Activated CD8-positive, alpha-beta memory T cell treated with anti-CD3 and anti-CD28 coated beads for 24 hours (primary cell): ENCODE data around the gene UQCC2.
A peak's percentile ranks its signal among the peaks of the same experiment; 100 is the strongest.

ENCODE experiments used
- DNase-seq: peaks from one replicate; pipeline ENCODE4 v3.0.0-alpha.2; 2020

Gene UQCC2

GRCh38 chr6:33711140-33712129 is at the start of gene UQCC2:
TSS of gene UQCC2 (minus strand) at chr6:33711700. CDS start at chr6:33711686, 14 bp downstream.
- peak; percentile 99 for DNase-seq

- DNase-seq = no peak
Measured at GRCh38 chr6:33759887-33760629, 48.6 kb upstream of the UQCC2 start.

- no peak for DNase-seq
Measured at GRCh38 chr6:33758815-33759216, 47.3 kb upstream of the UQCC2 start.

GRCh38 chr6:33757906-33758305 is 46.4 kb upstream of the UQCC2 start:
- no peak for DNase-seq

GRCh38 chr6:33757113-33757512 is 45.6 kb upstream of the UQCC2 start:
- DNase-seq = no peak

DNA sequence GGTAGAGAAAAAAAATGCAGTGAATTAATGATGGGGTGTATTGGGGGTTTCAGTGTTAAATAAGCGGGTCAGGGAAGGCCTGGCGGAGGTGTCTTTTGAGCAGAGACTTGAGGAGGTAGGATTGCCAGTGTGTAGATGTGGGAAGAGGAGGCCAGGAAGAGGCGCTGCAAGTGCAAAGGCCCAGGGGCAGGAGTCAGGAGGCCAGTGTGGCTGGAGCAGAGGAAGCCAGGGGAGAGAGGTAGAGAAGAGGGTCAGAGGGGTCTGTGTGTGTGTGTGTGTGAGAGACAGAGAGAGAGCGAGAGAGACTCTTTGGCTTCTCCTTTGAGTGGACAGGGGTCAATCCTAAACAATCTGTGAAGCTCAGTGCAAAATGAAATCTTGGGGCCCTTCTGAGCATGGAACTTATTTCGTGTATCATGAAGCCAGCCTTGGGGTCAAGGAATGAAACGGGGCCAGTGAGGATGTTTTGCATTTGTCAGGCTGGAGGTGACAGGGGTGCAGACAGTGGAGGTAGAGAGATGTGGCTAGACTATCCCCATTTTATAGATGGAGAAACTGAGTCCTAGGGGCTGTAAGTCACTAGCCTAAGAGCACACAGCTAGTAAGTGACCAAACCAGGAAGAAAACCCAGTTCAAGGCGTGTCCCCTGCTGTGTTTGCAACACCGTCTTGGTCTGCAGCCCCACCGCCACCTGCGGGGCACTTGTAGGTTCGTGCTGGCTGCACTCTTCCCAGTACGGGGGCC is 44.9 kb upstream of the UQCC2 start:
- no peak for DNase-seq

DNA sequence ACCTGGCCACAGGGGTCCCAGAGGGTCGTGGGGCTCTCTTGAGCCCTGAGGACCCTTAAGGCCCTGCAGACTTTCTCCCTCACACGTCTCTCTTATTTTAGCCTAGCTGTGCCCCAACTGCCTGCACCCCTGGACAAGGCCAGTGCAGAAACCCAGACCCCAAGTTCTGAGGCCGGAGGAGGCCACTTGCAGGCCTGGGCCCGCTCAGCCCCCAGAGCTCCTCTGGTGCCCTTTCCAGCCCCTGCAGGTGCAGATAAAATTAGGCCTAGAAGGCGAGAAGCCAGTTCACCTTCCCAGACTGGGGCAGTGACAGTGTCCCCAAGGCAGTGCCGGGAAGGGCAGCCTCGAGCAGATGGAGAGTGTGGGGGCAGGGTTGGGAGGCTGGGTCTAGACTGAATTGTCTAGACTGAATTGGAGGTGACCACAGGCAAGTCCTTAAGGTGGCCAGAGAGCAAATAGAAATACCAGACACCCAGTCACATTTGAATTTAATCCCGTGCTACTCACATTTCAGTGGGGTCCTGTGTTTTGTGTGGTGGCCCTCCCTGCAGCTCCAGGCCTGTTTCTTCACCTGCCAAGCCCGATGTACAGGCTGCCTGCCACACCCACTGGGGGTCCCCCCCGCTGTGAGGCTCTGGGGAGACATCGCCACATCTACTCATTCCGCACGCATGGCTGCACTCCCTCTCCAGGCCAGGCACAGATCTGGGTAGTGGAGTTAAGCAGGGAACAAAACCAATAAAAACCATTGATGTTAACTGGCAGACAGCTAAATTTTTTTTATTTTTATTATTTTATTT is 43.8 kb upstream of the UQCC2 start:
- DNase-seq = no peak

DNA sequence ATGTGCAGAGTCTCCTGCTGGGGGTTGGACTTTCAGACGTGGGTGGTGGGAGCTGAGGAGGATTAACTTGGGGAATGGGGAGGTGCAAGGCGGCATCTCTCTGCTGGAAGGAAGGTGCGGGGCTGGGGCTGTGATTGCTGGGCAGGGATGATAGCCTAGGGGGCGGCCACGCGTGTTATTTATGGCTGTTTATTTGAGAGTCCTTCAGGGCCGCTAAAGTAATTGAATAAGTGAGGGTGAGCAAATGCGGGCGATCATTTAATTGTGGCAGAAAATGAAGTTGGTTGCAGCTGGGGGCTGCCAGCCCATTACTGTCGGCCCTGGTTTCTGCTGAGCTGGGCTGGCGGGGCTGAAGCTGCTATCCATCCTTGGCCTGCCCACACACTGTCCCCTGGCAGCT is 42.7 kb upstream of the UQCC2 start:
- DNase-seq = no peak

GRCh38 chr6:33752646-33753015 is 41.1 kb upstream of the UQCC2 start:
- no peak for DNase-seq

- DNase-seq = no peak
Measured at GRCh38 chr6:33751771-33752645, 40.5 kb upstream of the UQCC2 start.

GRCh38 chr6:33750244-33750991 is 38.9 kb upstream of the UQCC2 start:
- no peak for DNase-seq

DNA sequence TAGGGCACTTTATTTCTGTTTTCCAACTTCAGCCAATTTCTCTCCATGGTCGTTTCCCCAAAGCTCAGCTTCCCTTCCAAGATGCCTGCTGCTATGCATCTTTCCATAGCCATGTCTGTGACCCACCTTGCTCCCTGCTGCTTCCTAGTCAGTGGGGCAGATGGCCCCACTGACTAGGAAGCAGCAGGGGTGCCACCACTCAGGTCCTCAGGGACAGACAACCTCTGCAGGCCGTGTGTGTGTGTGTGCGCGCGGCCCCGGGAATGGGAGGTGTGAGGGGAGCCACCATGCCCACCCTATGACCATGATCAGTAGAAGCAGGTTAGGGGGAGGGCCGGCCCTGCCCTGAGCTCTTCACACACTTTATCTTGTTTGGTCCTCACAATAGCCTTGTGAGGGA is 37.9 kb upstream of the UQCC2 start:
- no peak for DNase-seq

GRCh38 chr6:33748841-33749240 is 37.3 kb upstream of the UQCC2 start:
- DNase-seq = no peak

DNA sequence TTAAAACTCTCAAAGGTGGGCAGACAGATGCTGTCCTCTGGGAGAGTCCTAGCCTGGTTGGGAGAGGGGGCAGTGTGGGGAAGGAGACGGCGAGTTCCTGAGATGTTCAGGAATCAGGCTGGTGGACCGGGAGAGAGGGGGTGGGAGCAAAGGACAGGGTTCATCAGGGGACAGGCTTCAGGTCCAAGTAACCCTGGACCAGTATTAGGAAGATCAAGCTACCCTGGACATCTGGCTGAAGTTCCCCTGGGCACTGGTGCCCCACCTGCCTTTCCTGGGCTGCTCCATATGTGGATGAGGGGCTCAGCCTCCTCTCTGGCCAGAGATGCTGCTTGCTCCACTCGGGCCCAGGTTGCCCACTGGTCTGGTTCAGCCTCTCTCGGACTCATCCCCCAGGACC is 36.3 kb upstream of the UQCC2 start:
- DNase-seq = no peak

GRCh38 chr6:33746651-33747100 is 35.2 kb upstream of the UQCC2 start, which contains the start of gene IP6K3:
TSS of gene IP6K3 (minus strand) at chr6:33746905. CDS start at chr6:33735476, 11,429 bp downstream.
- no peak for DNase-seq

DNA sequence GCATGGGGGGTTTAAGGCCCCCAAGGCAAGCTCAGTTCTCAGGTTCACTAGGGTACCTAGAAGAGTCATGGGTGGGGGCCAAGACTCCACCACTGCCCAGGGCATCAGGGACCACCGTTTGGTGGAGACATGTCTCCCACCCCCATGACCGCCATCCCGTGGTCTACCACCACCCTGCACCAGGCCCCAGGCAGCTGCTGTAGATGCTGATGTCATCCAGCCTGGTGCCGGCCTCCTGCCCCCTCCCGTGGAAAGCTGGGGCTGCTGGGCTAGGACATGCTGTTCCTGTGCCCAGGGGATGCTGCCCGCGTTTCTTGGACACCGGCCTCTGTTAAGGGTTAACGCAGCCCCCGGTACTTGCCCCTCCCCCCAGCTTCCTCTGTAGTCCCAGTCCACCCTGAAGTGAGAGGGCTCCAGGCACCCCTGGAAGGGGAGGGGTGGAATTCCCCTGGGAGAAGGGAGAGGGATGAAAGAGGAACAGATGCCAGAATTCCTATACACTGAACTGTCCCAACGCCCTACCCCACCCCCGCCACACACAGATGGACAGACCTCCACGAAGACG is 34.6 kb upstream of the UQCC2 start:
- DNase-seq = no peak

DNA sequence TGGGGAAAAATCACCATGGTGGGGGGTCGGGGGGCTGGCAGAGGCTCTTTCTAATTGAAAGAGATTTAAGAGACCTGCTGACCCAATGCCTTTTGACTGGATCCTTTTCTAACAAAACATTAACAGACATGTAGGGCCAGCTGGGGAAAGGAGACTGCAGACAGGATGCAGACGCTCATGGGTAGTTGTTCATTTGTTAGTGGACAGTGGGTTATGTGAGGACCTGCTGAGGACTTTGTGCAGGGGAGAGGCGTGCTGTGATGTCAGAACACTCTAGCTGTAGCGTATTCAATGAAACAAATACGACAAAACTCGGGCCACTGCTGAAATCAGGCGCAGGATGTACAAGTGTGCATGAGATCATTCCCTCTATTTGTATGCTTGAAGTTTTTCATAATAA is 34.0 kb upstream of the UQCC2 start:
- no peak for DNase-seq

GRCh38 chr6:33744895-33745546 is 33.5 kb upstream of the UQCC2 start:
- DNase-seq = no peak
